Neural progenitor cell (in vitro differentiated cells): ENCODE results near the gene PRDM16. TPM values are rescaled to one million over a fixed set of nuclear protein-coding genes. Genes with fewer than 3 reads are reported as not detected.
A peak's percentile ranks its signal among the peaks of the same experiment; 100 is the strongest.

ENCODE experiments used
- DNase-seq: peaks from one replicate; pipeline ENCODE4 v3.0.0-alpha.2; 2016; ENCODE audit warnings: low spot score
- H2AFZ ChIP-seq: fragments of 200-600 bp; sonication (generic); replicated peaks from 2 replicates; pipeline ENCODE4 v1.6.1; 2016; ENCODE audit warnings: antibody characterized with exemption
- H3F3A ChIP-seq: fragments of 200-600 bp; sonication (generic); 2 replicates; pipeline ENCODE4 v1.6.1; 2016; ENCODE audit warnings: antibody characterized with exemption, low read depth
- H3K27ac ChIP-seq: fragments of 200-600 bp; sonication (generic); 2 replicates; pipeline ENCODE4 v1.5.1; 2016; ENCODE audit warnings: mild to moderate bottlenecking
- H3K27me3 ChIP-seq: fragments of 200-600 bp; sonication (generic); 2 replicates; pipeline ENCODE4 v1.6.1; 2016; ENCODE audit warnings: mild to moderate bottlenecking, moderate library complexity
- H3K36me3 ChIP-seq: fragments of 200-600 bp; sonication (generic); 2 replicates; pipeline ENCODE4 v1.5.1; 2016
- H3K4me1 ChIP-seq: fragments of 200-600 bp; sonication (generic); 2 replicates; pipeline ENCODE4 v1.6.1; 2016; ENCODE audit warnings: mixed run types
- H3K4me2 ChIP-seq: fragments of 200-600 bp; sonication (generic); 2 replicates; pipeline ENCODE4 v1.6.1; 2016
- H3K4me3 ChIP-seq: fragments of 200-600 bp; sonication (generic); 2 replicates; pipeline ENCODE4 v1.5.1; 2016
- H3K79me2 ChIP-seq: fragments of 200-600 bp; sonication (generic); 2 replicates; pipeline ENCODE4 v1.6.1; 2016; ENCODE audit warnings: low read depth
- H3K9ac ChIP-seq: fragments of 200-600 bp; sonication (generic); 2 replicates; pipeline ENCODE4 v1.6.1; 2016
- H3K9me3 ChIP-seq: fragments of 200-600 bp; sonication (generic); 2 replicates; pipeline ENCODE4 v1.5.1; 2016; ENCODE audit warnings: low read depth
- H4K20me1 ChIP-seq: fragments of 200-600 bp; sonication (generic); 2 replicates; pipeline ENCODE4 v1.6.1; 2016; ENCODE audit warnings: low read depth
- H3K27ac Mint-ChIP-seq: 3 replicates; pipeline ENCODE4 v1.8.0; 2021; ENCODE audit warnings: mixed read lengths
- H3K27me3 Mint-ChIP-seq: 2 replicates; pipeline ENCODE4 v1.8.0; 2022; ENCODE audit warnings: low read depth, mild to moderate bottlenecking, inconsistent platforms, moderate library complexity, mixed read lengths; ENCODE audit not compliant: insufficient read depth
- H3K36me3 Mint-ChIP-seq: 3 replicates; pipeline ENCODE4 v1.8.0; 2021; ENCODE audit warnings: mixed read lengths
- H3K4me1 Mint-ChIP-seq: 3 replicates; pipeline ENCODE4 v1.8.0; 2021; ENCODE audit warnings: mixed read lengths
- H3K4me3 Mint-ChIP-seq: 3 replicates; pipeline ENCODE4 v1.8.0; 2021; ENCODE audit warnings: mild to moderate bottlenecking, moderate library complexity, mixed read lengths
- H3K9me3 Mint-ChIP-seq: 3 replicates; pipeline ENCODE4 v1.8.0; 2020; ENCODE audit warnings: mixed read lengths
- CTCF ChIP-seq: fragments of 200-600 bp; sonication (generic); IDR thresholded peaks from 2 replicates; pipeline ENCODE4 v1.5.1; 2017; ENCODE audit warnings: antibody characterized with exemption, mild to moderate bottlenecking
- EZH2 ChIP-seq: fragments of 200-600 bp; sonication (generic); IDR thresholded peaks from 2 replicates; pipeline ENCODE4 v1.6.1; 2017; ENCODE audit warnings: antibody characterized with exemption, mild to moderate bottlenecking, moderate library complexity
- EZH2phosphoT487 ChIP-seq: fragments of 200-600 bp; sonication (generic); IDR thresholded peaks from 2 replicates; pipeline ENCODE4 v1.6.1; 2017; ENCODE audit warnings: antibody characterized with exemption
- total RNA-seq: library from RNA; depleted of rRNA; stranded (reverse); fragments of >200 nt; gene quantifications from 2 replicates; pipeline ENCODE4 v1.2.3, GENCODE V29; 2015; ENCODE audit warnings: low replicate concordance

The PRDM16 gene
- total RNA-seq, 1 donor from 2014 or later: 1.9 TPM

DNA sequence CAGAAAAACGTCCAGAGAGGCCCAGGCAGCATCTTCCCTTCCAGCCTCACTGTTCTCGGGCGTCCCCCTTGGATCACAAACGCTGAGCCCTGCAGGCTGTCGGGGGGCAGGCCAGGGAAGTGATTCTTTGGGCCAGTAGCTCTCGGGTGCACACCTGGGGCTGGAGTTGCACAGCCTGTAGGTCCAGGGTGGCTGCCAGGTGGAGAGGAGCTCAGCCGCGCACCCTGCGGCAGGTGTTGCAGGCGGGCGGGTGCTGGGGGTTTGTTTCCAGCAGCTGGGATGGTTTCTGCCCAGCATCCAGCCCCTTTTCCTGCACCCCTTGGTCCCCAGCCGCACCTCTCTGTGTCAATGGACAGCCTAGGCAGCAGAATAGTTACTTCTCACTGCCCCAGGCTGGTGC lies 15.7 kb downstream of the PRDM16 start:
- no peak for TF ChIP-seq EZH2
- TF ChIP-seq EZH2phosphoT487: no peak
- TF ChIP-seq CTCF: no peak
- H3K9me3 ChIP-seq: no peaks in the 10 kb centered on the region
- no peaks in the 10 kb centered on the region for H3K36me3 ChIP-seq
- no peaks in the 10 kb centered on the region for H3K79me2 ChIP-seq
- no peak overlapping the region for H3K27ac ChIP-seq
- no peak overlapping the region for H3K27ac Mint-ChIP-seq
- H3K27me3 ChIP-seq: no peaks in the 10 kb centered on the region
- no peaks in the 10 kb centered on the region for H4K20me1 ChIP-seq
- no peak overlapping the region for H2AFZ ChIP-seq
- no peak for DNase-seq
- H3K9ac ChIP-seq: no peak overlapping the region
- H3K4me2 ChIP-seq: peak overlapping the region; percentile 38
- no peaks in the 10 kb centered on the region for H3K36me3 Mint-ChIP-seq
- no peak overlapping the region for H3K4me3 Mint-ChIP-seq
- peaks cover 31% of the 10 kb centered on the region for H3K4me1 Mint-ChIP-seq
- H3F3A ChIP-seq: no peaks in the 10 kb centered on the region
- no peaks in the 10 kb centered on the region for H3K9me3 Mint-ChIP-seq
- peaks cover 13% of the 10 kb centered on the region for H3K4me1 ChIP-seq
- no peaks in the 10 kb centered on the region for H3K27me3 Mint-ChIP-seq
- H3K4me3 ChIP-seq: no peak overlapping the region

DNA sequence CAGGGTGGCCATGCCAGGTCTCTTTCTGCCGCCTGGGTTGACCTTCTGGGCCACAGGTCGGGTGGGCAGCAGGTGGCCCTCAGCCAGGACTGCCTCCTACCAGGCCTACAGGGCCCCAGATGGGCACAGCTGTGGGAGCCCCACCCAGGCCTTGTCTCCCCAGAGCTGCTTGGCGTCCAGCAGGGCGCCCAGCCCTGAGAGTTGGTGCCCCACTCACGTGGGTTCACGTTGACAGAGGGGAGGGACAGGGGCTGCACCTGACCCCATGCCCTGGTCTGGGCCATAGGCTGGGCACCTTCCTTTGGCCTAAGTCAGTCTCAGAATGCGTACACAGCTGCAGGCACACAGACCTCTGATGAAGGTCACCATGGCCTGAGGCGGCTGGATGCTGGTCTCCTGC lies 16.7 kb downstream of the PRDM16 start:
- no peaks in the 10 kb centered on the region for H3K79me2 ChIP-seq

DNA sequence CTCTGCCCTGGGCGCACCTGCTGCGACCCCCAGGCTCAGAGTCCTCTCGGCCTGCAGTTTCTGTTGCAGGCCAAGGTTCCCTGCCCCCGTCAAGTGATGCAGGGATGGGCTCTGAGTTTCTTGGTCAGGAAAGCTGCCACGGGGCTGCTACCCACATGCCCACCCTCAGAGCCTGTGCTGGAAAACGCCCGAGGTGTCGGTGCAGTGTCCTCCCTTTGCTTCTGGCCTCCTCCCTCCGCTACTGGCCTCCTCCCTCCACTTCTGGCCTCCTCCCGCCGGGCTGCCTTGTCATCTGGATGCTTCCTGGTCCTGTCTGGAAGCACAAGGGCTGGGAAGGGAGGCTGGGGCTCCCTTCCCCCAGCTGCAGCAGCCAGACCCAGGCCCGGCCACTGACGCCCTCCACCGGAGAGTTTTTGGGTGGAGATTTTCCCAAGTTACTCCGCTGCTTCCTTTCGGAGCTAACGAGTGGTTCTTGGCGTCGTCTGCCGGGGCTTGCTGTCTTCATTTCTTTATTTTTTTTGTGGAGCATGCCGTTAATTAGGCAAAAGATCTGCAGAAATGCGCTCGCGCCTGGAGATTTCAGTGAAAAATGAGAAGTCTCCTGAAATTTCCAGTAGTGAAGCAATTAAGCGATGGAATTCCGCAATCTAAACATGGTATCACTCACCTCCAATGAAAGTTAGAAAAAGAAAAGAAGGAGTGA lies 17.4 kb downstream of the PRDM16 start:
- DNase-seq: no peak

More for the DNA sequence above, 16.7 kb downstream of the PRDM16 start:
- Mint-ChIP-seq H3K27ac (no peak overlapping the region), H3K9me3 (no peaks in the 10 kb centered on the region), H3K36me3 (no peaks in the 10 kb centered on the region), H3K4me1 (peaks cover 25% of the 10 kb centered on the region), H3K27me3 (no peaks in the 10 kb centered on the region), H3K4me3 (no peak overlapping the region)
- no peak overlapping the region for H3K4me3 ChIP-seq
- no peak overlapping the region for H2AFZ ChIP-seq
- H3K27me3 ChIP-seq: no peaks in the 10 kb centered on the region
- H3K4me1 ChIP-seq: peaks cover 10% of the 10 kb centered on the region
- no peaks in the 10 kb centered on the region for H3K36me3 ChIP-seq
- no peak overlapping the region for H3K9ac ChIP-seq
- no peak for TF ChIP-seq EZH2
- no peak for TF ChIP-seq CTCF
- TF ChIP-seq EZH2phosphoT487: no peak
- no peaks in the 10 kb centered on the region for H3K9me3 ChIP-seq
- H3F3A ChIP-seq: no peaks in the 10 kb centered on the region
- no peak for DNase-seq
- no peak overlapping the region for H3K4me2 ChIP-seq
- H3K27ac ChIP-seq: no peak overlapping the region
- H4K20me1 ChIP-seq: no peaks in the 10 kb centered on the region

More for the DNA sequence above, 17.4 kb downstream of the PRDM16 start:
- no peaks in the 10 kb centered on the region for H3K27me3 ChIP-seq
- H3K4me1 Mint-ChIP-seq: peaks cover 25% of the 10 kb centered on the region
- no peaks in the 10 kb centered on the region for H3F3A ChIP-seq
- H3K27ac Mint-ChIP-seq: no peak overlapping the region
- no peak overlapping the region for H3K27ac ChIP-seq
- peaks cover 10% of the 10 kb centered on the region for H3K4me1 ChIP-seq
- no peak overlapping the region for H2AFZ ChIP-seq
- H3K36me3 Mint-ChIP-seq: no peaks in the 10 kb centered on the region
- no peak overlapping the region for H3K9ac ChIP-seq
- H3K4me3 ChIP-seq: no peak overlapping the region
- no peak overlapping the region for H3K4me2 ChIP-seq
- H3K79me2 ChIP-seq: no peaks in the 10 kb centered on the region
- no peaks in the 10 kb centered on the region for H4K20me1 ChIP-seq
- TF ChIP-seq EZH2phosphoT487: no peak
- TF ChIP-seq CTCF: no peak
- TF ChIP-seq EZH2: no peak
- no peaks in the 10 kb centered on the region for H3K27me3 Mint-ChIP-seq
- no peaks in the 10 kb centered on the region for H3K9me3 ChIP-seq
- H3K36me3 ChIP-seq: no peaks in the 10 kb centered on the region
- no peak overlapping the region for H3K4me3 Mint-ChIP-seq
- no peaks in the 10 kb centered on the region for H3K9me3 Mint-ChIP-seq
